Stimulated activated CD4-positive, alpha-beta T cell treated with anti-CD3 and anti-CD28 coated beads, Interleukin-2, amount 100 ng/mL, for 24 hours (primary cell): ENCODE results near the gene SHH.

Source experiments
- DNase-seq, 2 donors: peaks; one replicate each; pipeline ENCODE4 v3.0.0-alpha.2; 2020

Gene SHH

GRCh38 chr7:155790666-155791065 lies 21.6 kb downstream of the SHH start:
- DNase-seq: no peak

- DNase-seq: no peak
Measured at GRCh38 chr7:155789001-155789725, 23.1 kb downstream of the SHH start.

- no peak for DNase-seq
Measured at GRCh38 chr7:155788616-155789000, 23.7 kb downstream of the SHH start.

- no peak for DNase-seq
Measured at GRCh38 chr7:155787171-155787851, 25.0 kb downstream of the SHH start.

- no peak for DNase-seq
Measured at GRCh38 chr7:155786491-155786890, 25.8 kb downstream of the SHH start.

- DNase-seq: no peak
Measured at GRCh38 chr7:155785536-155785935, 26.7 kb downstream of the SHH start.

- DNase-seq: no peak
Measured at GRCh38 chr7:155782466-155782865, 29.8 kb downstream of the SHH start.

GRCh38 chr7:155781433-155781832 lies 30.8 kb downstream of the SHH start:
- no peak for DNase-seq

GRCh38 chr7:155780884-155781283 lies 31.4 kb downstream of the SHH start:
- no peak for DNase-seq

- no peak for DNase-seq
Measured at GRCh38 chr7:155778349-155778748, 33.9 kb downstream of the SHH start.

GRCh38 chr7:155776606-155777005 lies 35.7 kb downstream of the SHH start:
- no peak for DNase-seq

GRCh38 chr7:155775691-155776090 lies 36.6 kb downstream of the SHH start:
- DNase-seq: no peak

- DNase-seq: no peak
Measured at GRCh38 chr7:155774947-155775346, 37.3 kb downstream of the SHH start.

GRCh38 chr7:155773531-155773930 lies 38.7 kb downstream of the SHH start:
- no peak for DNase-seq

- no peak for DNase-seq
Measured at GRCh38 chr7:155770241-155770640, 42.0 kb downstream of the SHH start.

GRCh38 chr7:155769701-155770100 lies 42.6 kb downstream of the SHH start:
- DNase-seq: no peak

GRCh38 chr7:155766966-155767916 lies 45.0 kb downstream of the SHH start:
- DNase-seq: no peak

GRCh38 chr7:155766386-155766785 lies 45.9 kb downstream of the SHH start:
- no peak for DNase-seq

- DNase-seq: no peak
Measured at GRCh38 chr7:155765458-155765857, 46.8 kb downstream of the SHH start.

- peak; percentile 40 to 56 for DNase-seq
Measured at GRCh38 chr7:155764438-155764793, 47.8 kb downstream of the SHH start.

- peak; percentile 54 to 62 for DNase-seq
Measured at GRCh38 chr7:155763691-155764437, 48.4 kb downstream of the SHH start.

GRCh38 chr7:155763122-155763521 lies 49.1 kb downstream of the SHH start:
- no peak for DNase-seq

GRCh38 chr7:155762655-155763054 lies 49.6 kb downstream of the SHH start:
- DNase-seq: no peak
